Hepatocyte (in vitro differentiated cells): ENCODE measurements around the gene GPC2. TPM values are rescaled to one million over a fixed set of nuclear protein-coding genes. Genes with fewer than 3 reads are reported as not detected.

Experiments used
- DNase-seq: peaks from one replicate; pipeline ENCODE4 v3.0.0-alpha.2; 2016; ENCODE audit warnings: low spot score
- H2AFZ ChIP-seq: fragments of 200-600 bp; sonication (generic); 2 replicates; pipeline ENCODE4 v1.6.0; 2016; ENCODE audit warnings: antibody characterized with exemption, mild to moderate bottlenecking
- H3K27ac ChIP-seq: fragments of 200-600 bp; sonication (generic); 2 replicates; pipeline ENCODE4 v1.5.1; 2016; ENCODE audit warnings: mild to moderate bottlenecking
- H3K27me3 ChIP-seq: fragments of 200-600 bp; sonication (generic); 2 replicates; pipeline ENCODE4 v1.6.1; 2016
- H3K36me3 ChIP-seq: fragments of 200-600 bp; sonication (generic); replicated peaks from 2 replicates; pipeline ENCODE4 v1.5.1; 2016; ENCODE audit warnings: low read depth; ENCODE audit not compliant: insufficient read depth
- H3K4me1 ChIP-seq: fragments of 200-600 bp; sonication (generic); 2 replicates; pipeline ENCODE4 v1.5.1; 2016; ENCODE audit warnings: mild to moderate bottlenecking, moderate library complexity; ENCODE audit not compliant: insufficient read depth
- H3K4me2 ChIP-seq: fragments of 200-600 bp; sonication (generic); 2 replicates; pipeline ENCODE4 v1.6.0; 2016
- H3K4me3 ChIP-seq: fragments of 200-600 bp; sonication (generic); 2 replicates; pipeline ENCODE4 v1.5.1; 2016; ENCODE audit warnings: mild to moderate bottlenecking
- H3K79me2 ChIP-seq: fragments of 200-600 bp; sonication (generic); 2 replicates; pipeline ENCODE4 v1.6.0; 2017; ENCODE audit warnings: mild to moderate bottlenecking
- H3K9me2 ChIP-seq: fragments of 200-600 bp; sonication (generic); replicated peaks from 2 replicates; pipeline ENCODE4 v1.6.0; 2017; ENCODE audit warnings: mild to moderate bottlenecking; ENCODE audit not compliant: insufficient read depth
- H3K9me3 ChIP-seq: fragments of 200-600 bp; sonication (generic); 2 replicates; pipeline ENCODE4 v1.5.1; 2016; ENCODE audit warnings: low read depth, mild to moderate bottlenecking
- H4K20me1 ChIP-seq: fragments of 200-600 bp; sonication (generic); 2 replicates; pipeline ENCODE4 v1.6.0; 2016; ENCODE audit warnings: mild to moderate bottlenecking; ENCODE audit not compliant: insufficient read depth, poor library complexity, severe bottlenecking
- CTCF ChIP-seq: fragments of 200-600 bp; sonication (generic); IDR thresholded peaks from 2 replicates; pipeline ENCODE4 v1.5.1; 2016; ENCODE audit warnings: antibody characterized with exemption, mild to moderate bottlenecking; ENCODE audit not compliant: poor library complexity
- EZH2 ChIP-seq: fragments of 200-600 bp; sonication (generic); IDR thresholded peaks from 2 replicates; pipeline ENCODE4 v1.6.1; 2016; ENCODE audit warnings: antibody characterized with exemption, mild to moderate bottlenecking, borderline replicate concordance
- EZH2phosphoT487 ChIP-seq: fragments of 200-600 bp; sonication (generic); IDR thresholded peaks from one replicate; pipeline ENCODE4 v1.6.1; 2018; ENCODE audit warnings: antibody characterized with exemption, mild to moderate bottlenecking, low read depth, moderate library complexity; ENCODE audit not compliant: unreplicated experiment, severe bottlenecking
- WGBS: methylation state at CpG from one replicate; pipeline ENCODE4 v1.1.6; 2016; ENCODE audit warnings: low lambda C conversion rate; ENCODE audit errors: missing lambda C conversion rate; 5-methylcytosine and 5-hydroxymethylcytosine counted together
- polyA plus RNA-seq: library from polyadenylated mRNA; unstranded; fragments of >200 nt; fragmentation: Nextera tagmentation; extraction: Ambion mirVana; gene quantifications from 2 replicates; pipeline ENCODE4 v1.2.1, GENCODE V29; 2016
- total RNA-seq: library from RNA; depleted of rRNA; stranded (reverse); fragments of >200 nt; gene quantifications from 2 replicates; pipeline ENCODE4 v1.2.3, GENCODE V29; 2014

GPC2 gene
- total and polyA plus RNA-seq, 2 experiments from 2014 or later = 2.0 to 3.2 TPM

DNA sequence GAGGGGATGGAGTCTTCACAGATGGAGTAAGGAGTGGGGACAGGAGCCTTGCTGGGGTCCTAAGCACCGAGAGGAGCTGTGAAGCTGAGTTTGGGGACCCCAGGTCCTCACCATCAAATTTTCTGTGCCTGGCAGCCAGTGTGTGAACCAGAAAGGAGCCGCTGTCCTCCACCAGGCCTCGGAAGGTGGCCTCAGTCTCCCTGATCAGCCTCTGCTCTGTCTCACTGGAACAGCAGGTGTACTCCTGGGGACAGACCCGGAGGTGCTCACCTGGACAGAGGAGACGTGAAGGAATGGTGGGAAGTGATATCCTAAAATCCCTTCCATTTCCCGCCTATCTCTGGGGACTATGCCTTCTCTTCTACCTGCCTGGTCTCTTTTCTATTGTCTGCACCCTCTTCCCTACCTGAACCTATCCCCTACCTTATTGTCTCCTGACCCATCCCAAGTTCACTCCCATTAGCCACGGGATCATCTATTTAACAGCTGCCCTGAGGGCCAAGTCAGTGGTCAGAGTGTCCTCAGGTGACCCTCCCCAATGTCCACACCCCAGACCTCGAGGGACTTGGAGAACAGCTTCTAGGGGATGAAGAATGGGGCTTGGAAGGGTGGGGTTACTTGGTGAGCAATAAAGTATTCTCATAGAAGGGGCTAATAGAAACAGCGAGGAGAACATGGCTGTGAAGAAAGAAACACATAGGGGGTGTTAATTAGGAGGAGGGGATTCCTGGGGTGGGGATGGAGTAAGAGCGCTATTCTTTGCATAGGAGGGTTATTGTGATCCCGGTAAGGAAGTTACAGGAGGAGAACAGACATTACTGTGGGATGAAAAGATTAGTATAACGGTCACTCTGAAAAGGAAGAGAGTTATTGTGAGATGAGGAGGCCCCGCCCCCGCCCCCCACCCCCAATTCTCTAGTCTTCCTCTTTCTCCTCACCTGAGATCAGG, 811 bp downstream of the GPC2 start:
- Histone ChIP-seq H3K36me3 (no peaks in the 10 kb centered on the region), H2AFZ (peak overlapping the region; percentile 82)

DNA sequence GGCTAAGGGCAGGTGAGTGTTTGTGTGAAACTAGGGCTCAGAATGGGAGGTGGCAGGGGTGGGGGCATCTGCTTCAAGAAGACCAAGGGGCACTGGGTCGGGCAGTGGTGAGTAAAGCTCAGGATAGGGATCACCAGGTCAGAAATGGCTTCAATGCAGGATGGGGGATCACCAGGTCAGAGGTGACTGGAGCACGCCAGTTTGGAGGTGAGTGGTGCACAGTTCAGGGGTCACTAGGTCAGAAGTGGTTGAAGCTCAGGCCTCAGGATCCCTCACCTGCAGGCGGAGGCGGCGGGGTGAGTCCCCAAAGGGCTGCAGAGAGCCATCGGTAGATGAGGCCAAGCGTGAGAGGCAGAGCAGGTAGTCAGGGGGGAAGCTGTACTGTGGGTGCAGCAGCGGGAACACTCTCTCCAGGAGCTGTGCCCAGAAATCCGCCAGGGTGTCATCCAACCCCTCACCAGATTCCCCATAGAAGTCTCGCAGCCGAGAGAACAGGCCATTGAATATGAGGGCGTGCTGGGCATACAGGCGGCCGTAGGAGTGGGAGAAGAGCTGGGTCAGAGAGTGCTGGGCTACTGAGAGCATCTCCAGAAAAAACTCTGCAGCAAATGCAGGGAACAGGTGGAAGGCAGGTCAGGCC, 1.8 kb downstream of the GPC2 start:
- Histone ChIP-seq H2AFZ (no peak overlapping the region), H3K9me2 (no peaks in the 10 kb centered on the region), H3K36me3 (no peaks in the 10 kb centered on the region), H3K4me3 (no peak overlapping the region), H3K4me2 (no peak overlapping the region), H4K20me1 (no peaks in the 10 kb centered on the region), H3K27ac (no peak overlapping the region), H3K27me3 (peaks cover 12% of the 10 kb centered on the region), H3K4me1 (peaks cover 11% of the 10 kb centered on the region), H3K9me3 (no peaks in the 10 kb centered on the region), H3K79me2 (no peaks in the 10 kb centered on the region)
- no peak for TF ChIP-seq EZH2phosphoT487
- no peak for TF ChIP-seq CTCF
- no peak for TF ChIP-seq EZH2
- 96% methylated on average over 14 of the region's 14 CpGs for WGBS
- no peak for DNase-seq

More for the DNA sequence above, 811 bp downstream of the GPC2 start:
- Histone ChIP-seq H4K20me1 (no peaks in the 10 kb centered on the region), H3K4me1 (peaks cover 6% of the 10 kb centered on the region), H3K9me2 (no peaks in the 10 kb centered on the region), H3K4me2 (peak overlapping the region; percentile 82), H3K27me3 (peaks cover 9% of the 10 kb centered on the region), H3K27ac (no peak overlapping the region), H3K9me3 (no peaks in the 10 kb centered on the region), H3K79me2 (no peaks in the 10 kb centered on the region), H3K4me3 (peak overlapping the region; percentile 48)
- TF ChIP-seq CTCF (no peak), EZH2 (no peak), EZH2phosphoT487 (no peak)
- DNase-seq = no peak
- 45% methylated on average over 14 of the region's 14 CpGs for WGBS

DNA sequence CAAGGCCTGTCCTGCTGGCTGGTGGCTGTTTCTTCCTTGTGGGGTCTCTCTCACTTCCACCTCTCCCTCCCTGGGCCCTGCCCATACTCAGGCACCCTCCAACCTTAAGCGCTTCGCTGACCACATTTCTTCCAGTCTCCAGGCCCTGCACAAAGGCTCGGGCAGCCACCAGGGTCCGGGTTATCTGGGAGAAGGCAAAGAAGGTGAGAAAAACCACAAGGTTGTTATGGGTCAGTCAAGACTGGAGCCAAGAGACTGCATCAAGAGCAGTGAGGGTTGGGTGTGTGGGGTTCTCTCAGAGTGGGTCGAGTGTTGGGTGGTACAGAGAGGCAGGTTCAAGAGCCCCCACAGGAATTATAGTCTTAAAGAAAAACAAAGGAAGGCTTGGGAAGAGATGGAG, 2.6 kb downstream of the GPC2 start:
- Histone ChIP-seq H3K27ac (no peak overlapping the region), H3K9me2 (no peaks in the 10 kb centered on the region), H3K36me3 (no peaks in the 10 kb centered on the region), H3K79me2 (no peaks in the 10 kb centered on the region), H3K4me2 (no peak overlapping the region), H3K4me1 (peaks cover 11% of the 10 kb centered on the region), H3K9me3 (no peaks in the 10 kb centered on the region), H2AFZ (no peak overlapping the region), H4K20me1 (no peaks in the 10 kb centered on the region), H3K4me3 (no peak overlapping the region), H3K27me3 (peaks cover 15% of the 10 kb centered on the region)
- DNase-seq = no peak
- WGBS = 94% methylated on average over 5 of the region's 5 CpGs
- TF ChIP-seq EZH2phosphoT487 (no peak), CTCF (no peak), EZH2 (no peak)
